Stimulated activated CD8-positive, alpha-beta memory T cell treated with anti-CD3 and anti-CD28 coated beads, Interleukin-15, amount 100 ng/mL, for 4 hours (primary cell): ENCODE data around the gene SP5.
"Not testable (repeated sequence)": the region's sequence is repeated elsewhere in the genome, so short reads cannot be mapped to it uniquely, and the experiment has no call there.

Source experiments
- DNase-seq, 2 donors: peaks; one replicate each; pipeline ENCODE4 v3.0.0-alpha.2; 2020; ENCODE audit warnings: low read depth in 2 of 2

The SP5 gene

GRCh38 chr2:170715062-170715931 lies at the start of gene SP5:
Gene SP5, plus strand, starts transcription at chr2:170715337. Its CDS starts 176 bp downstream, at chr2:170715513.
- no peak for DNase-seq

DNA sequence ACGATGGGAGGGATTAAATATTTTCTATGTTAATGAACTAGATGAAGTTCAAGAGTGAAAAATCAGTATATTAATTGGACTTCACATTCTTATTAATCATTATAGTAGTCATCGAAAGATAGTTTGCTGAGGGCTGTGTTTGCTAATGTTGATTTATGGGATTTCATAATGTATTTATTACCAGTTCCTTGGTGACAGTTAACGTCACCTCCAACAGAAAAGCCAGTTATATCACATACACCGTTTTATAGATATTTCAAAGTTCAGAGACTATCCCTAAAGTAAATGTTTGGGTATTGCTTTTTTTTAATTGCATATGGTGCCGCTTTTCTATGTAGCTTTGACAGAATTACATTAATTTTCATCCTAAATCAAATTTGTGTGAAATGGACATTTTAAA lies 49.4 kb upstream of the SP5 start:
- no peak for DNase-seq

DNA sequence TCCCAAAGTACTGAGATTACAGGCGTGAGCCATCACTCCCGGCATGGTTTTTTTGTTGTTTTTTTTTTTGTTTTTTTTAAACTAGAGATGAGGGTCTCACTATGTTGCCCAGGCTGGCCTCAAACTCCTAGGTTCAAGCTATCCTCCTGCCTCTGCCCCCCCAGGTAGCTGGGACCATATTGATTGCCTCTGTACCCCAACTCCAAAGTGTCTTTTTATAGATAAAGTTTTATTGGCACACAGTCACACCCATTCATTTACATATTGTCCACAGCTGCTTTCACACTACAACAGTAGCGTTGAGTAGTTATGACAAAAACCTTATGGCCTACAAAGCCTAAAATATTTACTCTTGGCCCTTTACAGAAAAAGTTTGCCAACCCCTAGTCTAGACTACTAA lies 45.2 kb upstream of the SP5 start:
- no peak for DNase-seq

GRCh38 chr2:170670651-170671050 lies 44.5 kb upstream of the SP5 start:
- DNase-seq, result no peak

DNA sequence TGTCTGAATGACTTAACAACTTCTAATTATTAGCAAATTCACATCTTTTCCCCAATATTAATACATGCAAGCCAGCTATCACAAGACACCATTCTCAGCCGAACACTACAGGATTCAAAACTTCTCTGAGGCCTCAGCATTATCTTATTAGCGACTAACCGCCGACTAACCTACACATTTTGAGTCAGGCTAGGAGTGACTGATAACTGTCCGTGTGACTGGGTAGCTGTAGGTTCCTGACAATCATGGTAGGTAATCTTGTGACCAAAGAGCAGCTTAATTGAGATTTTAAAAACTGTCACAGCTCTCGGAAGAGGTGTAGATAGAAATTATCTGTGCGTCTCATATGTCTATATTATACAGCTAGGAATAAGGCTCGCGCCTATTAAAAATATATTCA lies 44.1 kb upstream of the SP5 start:
- DNase-seq, result no peak

DNA sequence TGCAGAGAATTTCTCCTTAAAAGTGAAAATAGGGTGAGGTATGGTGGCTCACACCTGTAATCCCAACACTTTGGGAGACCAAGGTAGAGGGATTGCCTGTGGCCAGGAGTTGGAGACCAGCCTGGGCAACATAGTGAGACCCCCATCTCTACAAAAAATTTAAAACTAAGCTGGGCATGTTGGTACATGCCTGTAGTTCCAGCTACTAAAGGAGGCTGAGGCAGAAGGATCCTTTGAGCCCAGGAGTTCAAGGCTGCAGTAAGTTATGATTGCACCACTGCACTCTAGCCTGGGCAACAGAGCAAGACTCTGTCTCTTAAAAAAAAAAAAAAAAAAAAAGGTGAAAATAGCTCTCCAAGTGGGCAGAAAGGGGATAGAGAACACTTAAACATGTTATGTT lies 40.9 kb upstream of the SP5 start:
- DNase-seq, result not testable (repeated sequence)

DNA sequence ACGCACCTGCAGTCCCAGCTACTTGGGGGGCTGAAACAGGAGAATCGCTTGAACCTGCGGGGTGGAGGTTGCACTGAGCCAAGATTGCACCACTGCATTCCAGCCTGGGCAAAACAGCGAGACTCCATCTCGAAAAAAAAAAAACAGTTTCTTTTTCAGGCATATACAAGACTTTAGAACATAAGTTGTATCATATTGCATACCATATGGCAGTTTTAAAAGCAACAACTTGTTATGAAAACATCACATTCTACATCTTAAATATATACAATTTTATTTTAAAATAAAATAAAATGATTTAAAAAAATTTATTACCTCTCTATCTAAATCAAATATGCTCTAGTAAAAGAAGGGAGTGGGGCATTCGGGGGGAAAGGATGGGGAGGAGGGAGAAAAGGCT lies 39.4 kb upstream of the SP5 start:
- no peak for DNase-seq

DNA sequence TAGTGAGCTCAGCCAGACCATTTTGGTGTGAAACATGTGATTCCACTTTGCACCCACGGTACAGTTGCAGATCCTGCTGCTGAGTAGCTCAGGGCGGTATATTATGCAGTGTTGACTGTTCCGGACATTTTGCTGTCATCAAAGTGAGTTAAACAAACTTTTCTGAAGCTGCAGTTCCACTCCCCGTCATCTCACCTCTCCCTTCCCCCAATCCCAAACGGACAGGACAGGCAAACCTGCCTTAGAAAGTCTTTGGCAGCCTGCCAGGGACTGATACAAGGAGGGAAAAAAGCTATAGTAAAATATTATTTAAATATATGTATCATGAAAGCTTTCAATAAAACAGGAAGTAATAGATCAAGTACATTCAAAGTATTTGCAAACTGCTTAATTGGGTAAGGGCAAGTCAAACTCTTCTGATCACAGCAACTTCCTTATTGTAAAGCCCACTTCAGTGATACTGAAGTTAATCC lies 35.5 kb upstream of the SP5 start:
- no peak for DNase-seq

GRCh38 chr2:170680172-170680941 lies 34.8 kb upstream of the SP5 start:
- DNase-seq, result no peak

DNA sequence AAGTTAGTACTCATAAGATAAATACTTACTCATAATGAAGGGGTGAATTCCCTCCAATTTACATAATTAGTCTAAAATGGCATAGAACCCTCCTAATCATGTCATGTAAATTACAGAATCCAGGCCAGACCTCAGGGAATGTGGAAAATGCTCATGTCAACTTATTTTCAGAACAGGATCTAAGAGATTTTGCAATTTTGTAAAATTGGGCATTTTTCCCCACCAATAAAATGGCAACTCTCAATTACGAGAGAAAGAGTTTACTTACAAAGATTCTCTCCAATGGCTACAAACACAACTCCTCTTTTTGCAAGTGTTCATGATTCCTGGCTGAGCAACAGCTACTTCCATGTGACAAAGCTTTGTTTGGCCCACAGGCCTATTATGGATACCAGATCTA lies 33.8 kb upstream of the SP5 start:
- DNase-seq, result no peak

DNA sequence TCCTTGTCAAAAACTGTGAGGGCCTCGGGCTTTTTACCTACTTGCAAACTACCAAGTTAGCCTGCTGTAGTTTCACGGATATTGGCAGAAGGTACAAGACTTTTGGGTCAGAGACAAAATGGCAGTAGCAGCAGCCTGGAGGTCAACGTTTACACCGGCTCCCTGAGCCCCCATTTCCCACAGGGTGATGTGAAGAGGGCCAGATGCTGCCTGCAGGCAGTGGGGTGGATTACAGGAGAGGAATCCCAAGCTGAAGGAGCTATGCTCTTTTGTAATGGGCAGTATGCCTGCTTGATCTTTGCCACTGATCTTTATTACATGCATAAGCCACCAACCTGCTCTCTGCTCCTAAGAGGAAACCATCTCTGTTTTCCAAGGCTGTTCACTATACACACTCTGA lies 29.5 kb upstream of the SP5 start:
- DNase-seq, result no peak

DNA sequence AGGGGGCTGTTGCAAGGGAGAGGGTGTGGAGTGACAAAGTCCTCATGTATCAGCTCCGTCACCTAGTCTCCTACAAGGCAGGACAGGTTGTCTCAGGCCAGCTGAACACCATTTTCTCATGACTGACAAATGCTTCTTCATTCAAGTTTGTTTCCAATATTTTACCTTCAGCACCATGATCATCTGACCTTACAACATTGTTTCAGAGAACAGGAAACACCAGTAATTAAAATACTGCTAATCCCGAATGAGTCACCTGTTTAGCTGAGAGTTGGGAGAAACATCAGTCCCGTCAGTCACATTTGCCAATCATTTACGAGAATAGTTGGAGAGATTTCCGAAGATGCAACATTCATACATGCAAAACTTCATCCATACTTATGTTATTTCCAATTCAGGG lies 25.7 kb upstream of the SP5 start:
- DNase-seq, result no peak

DNA sequence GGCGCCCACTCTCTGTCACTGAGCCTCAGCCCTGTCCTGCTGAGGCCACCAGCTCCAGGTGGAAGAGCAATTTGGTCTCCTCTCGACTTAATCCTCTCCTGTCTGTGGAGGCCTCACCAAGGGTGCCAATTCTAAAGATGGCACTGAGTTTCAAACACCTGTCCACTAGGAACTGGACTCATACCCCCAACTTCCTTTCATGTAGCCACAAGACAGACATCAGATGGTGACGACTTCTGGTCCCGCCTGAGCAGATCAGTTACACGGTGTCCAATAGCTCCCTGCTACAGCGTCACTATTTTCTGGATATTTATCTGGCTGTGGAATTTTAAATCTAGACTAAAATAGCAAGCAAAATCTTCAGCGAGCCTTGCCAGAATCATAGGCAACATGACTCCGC lies 24.5 kb upstream of the SP5 start:
- DNase-seq, result no peak

- no peak for DNase-seq
Observed at GRCh38 chr2:170694316-170694715, 20.8 kb upstream of the SP5 start.

DNA sequence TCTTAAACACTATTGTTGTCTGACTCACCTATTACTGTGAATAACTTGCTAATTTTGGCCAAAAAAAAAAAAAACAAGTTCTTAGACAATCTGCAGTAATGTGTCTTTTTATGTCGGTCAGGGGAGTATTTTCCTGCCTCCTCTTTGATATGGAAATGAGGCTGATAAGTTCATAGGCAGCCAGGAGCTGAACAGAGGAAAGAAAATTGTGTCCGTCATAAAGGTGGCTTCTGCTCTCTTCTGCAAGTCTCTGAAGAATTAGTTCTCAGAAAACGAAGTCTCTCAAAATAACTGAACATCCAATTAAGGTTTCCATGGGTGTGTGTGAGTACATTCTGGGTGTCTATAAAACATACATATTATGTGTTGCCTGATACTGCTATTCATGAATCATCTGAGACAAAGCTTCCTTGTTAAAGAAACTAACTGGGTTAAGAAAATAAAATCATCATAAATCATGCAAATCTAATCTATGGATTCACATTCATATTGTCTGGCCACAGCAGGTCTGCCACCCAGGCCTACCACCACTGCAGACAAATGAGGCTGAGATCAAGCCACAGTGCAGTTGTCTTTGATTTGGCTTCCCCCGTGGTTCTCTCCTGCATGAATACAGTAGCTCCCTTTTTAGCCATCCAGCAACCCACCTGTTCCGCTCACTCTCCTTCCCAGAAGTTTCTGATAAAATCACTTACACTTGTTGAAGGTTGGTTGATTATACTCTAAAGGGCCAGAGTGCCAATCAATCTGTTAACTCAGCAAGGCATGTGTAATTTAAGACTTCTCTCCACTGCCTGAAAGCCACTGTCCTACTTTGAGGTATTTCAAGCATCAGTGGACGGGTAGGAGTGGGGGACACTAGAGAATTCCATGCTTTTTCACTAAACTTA lies 19.4 kb upstream of the SP5 start:
- DNase-seq, result no peak

GRCh38 chr2:170696948-170697347 lies 18.2 kb upstream of the SP5 start:
- no peak for DNase-seq

- no peak for DNase-seq
Observed at GRCh38 chr2:170701011-170701410, 14.1 kb upstream of the SP5 start.

DNA sequence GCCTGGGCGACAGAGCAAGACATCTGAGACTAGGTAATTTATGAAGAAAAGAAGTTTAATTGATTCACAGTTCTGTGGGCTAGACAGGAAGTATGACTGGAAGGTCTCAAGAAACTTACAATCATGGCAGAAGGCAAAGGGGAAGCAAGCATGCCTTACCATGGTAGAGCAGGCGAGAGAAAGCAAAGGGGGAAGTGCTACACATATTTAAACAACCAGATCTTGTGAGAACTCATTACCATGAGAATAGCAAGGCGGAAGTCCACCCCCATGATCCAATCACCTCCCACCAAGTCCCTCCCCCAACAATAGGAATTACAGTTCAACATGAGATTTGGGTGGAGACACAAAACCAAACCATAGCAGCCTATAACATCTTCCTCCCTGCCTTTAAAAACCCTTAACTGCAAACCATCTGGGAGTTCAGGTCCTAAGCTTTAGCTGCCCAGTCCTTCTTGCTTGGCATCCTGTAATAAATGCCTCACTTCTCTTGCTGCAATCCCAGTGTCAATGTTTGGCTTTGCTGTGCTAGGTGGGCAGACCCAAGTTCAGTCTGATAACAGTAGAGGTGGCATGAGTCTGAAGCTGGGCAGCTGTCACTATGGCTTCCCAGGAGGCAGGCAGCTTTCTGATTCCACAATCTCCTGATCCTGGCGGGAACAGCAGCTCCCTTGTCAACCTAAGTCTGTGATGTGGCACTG lies 11.2 kb upstream of the SP5 start:
- DNase-seq, result no peak

GRCh38 chr2:170707821-170708795 lies 7.0 kb upstream of the SP5 start:
- no peak for DNase-seq

DNA sequence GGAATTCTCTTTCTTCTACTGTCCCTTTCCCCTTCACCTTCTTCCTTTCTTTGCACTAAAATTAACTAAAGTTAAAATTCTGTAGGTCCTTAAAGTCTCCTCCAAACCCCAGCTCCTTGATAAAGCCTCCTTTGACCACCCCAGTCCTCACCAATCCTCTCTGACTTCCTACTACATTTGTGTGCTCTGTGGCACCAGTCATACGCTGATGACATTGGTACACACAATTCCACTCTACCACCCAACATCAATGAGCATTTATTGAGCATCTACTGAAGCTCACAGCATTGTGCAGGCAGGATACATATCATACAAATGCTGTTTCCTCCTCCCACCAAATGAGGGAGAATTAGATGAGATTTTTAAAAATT lies 4.5 kb upstream of the SP5 start:
- DNase-seq, result no peak
